Measurements from ENCODE around the gene PNPLA3. TPM values are rescaled to one million over a fixed set of nuclear protein-coding genes. Genes with fewer than 3 reads are reported as not detected.

PNPLA3 gene
- total RNA-seq, 1 experiment from 2014 or later, result 7.3 TPM

- intact Hi-C loops (cut with micrococcal nuclease), result no loop called here
- no TSS peak for BruUV-seq (replicated peaks)
- no peak overlapping the region for H3K9ac ChIP-seq (ENCODE audit: low read length)
- no peaks in the 10 kb centered on the region for H3K27me3 ChIP-seq (ENCODE audit: insufficient read depth, low read length)
- no peaks in the 10 kb centered on the region for H3K9me3 ChIP-seq (ENCODE audit: control insufficient read depth in 1 of 2, insufficient read depth in 1 of 2, low read depth in 1 of 2, low read length in 2 of 2)
- no peaks in the 10 kb centered on the region for H4K20me1 ChIP-seq (ENCODE audit: insufficient read depth)
- no peak for TF ChIP-seq ZNF274 (IDR thresholded peaks at IDR 0.05; ENCODE audit: low read depth, low read length)
- no peak for TF ChIP-seq CBX3 (IDR thresholded peaks at IDR 0.05; ENCODE audit: low read depth)
- TF ChIP-seq EZH2 (IDR thresholded peaks at IDR 0.05), result no peak
- no peak for TF ChIP-seq SRF (IDR thresholded peaks at IDR 0.05; ENCODE audit: low read depth)
- no peak for TF ChIP-seq EZH2phosphoT487 (IDR thresholded peaks at IDR 0.05; ENCODE audit: borderline replicate concordance)
- no peak for TF ChIP-seq RAD21 (IDR thresholded peaks at IDR 0.05; ENCODE audit: low read depth)
- no peak for TF ChIP-seq FOSL1 (IDR thresholded peaks at IDR 0.05; ENCODE audit: low read depth)
- no peak for TF ChIP-seq TCF7L2 (IDR thresholded peaks at IDR 0.05; ENCODE audit: borderline replicate concordance, extremely low read depth, insufficient read depth, insufficient read length)
- no peak for TF ChIP-seq SIN3A (IDR thresholded peaks at IDR 0.05; ENCODE audit: low read depth)
- TF ChIP-seq MAX (IDR thresholded peaks at IDR 0.05), result no peak
- ATAC-seq (no peak), DNase-seq (ENCODE audit: low read depth, low spot score) (no peak)
- H3K27ac ChIP-seq (ENCODE audit: low read depth, low read length), result no peak overlapping the region
- ChIA-PET RAD21 (ENCODE audit: low non-redundant PET in 1 of 2, low total read pairs in 2 of 2, uncharacterized antibody in 2 of 2, unreplicated experiment in 2 of 2) (no interaction called here), CTCF (interaction anchor here (1.2 to 2.6 kb wide), 2 partner anchors 11 to 74 kb away, joined by 3 to 9 read pairs; no protein-coding TSS in a partner anchor), POLR2A (no interaction called here)
- peaks cover 69% of the 10 kb centered on the region for H3K79me2 ChIP-seq (ENCODE audit: insufficient read depth, low read length)
- peak overlapping the region; percentile 73 for H3K4me2 ChIP-seq (ENCODE audit: low read length)
- peaks cover 17 to 30% of the 10 kb centered on the region in 2 experiments for H3K4me1 ChIP-seq (ENCODE audit: control insufficient read depth in 1 of 2, insufficient read depth in 2 of 2, low read length in 2 of 2)
- H2AFZ ChIP-seq (ENCODE audit: low read depth, low read length, poor library complexity, severe bottlenecking), result no peak overlapping the region
- peak overlapping the region; percentile 91 to 95; a peak in 3 of 4 replicates for H3K4me3 ChIP-seq (replicated peaks in 1 of 2; ENCODE audit: low read depth in 1 of 2, low read length in 2 of 2)
- H3K36me3 ChIP-seq (ENCODE audit: control insufficient read depth in 1 of 2, insufficient read depth in 2 of 2, low read length in 2 of 2), result no peaks in the 10 kb centered on the region
- H3K9me2 ChIP-seq (ENCODE audit: insufficient read depth), result no peaks in the 10 kb centered on the region
Observed at GRCh38 chr22:43956805-43957463, 33.3 kb downstream of the PNPLA3 start.

- H3K9me2 ChIP-seq (ENCODE audit: insufficient read depth), result no peaks in the 10 kb centered on the region
- no peak overlapping the region for H3K27ac ChIP-seq (ENCODE audit: low read depth, low read length)
- BruUV-seq (replicated peaks), result no TSS peak
- H3K4me3 ChIP-seq (replicated peaks in 1 of 2; ENCODE audit: low read depth in 1 of 2, low read length in 2 of 2), result no peak overlapping the region
- ChIA-PET RAD21 (ENCODE audit: low non-redundant PET in 1 of 2, low total read pairs in 2 of 2, uncharacterized antibody in 2 of 2, unreplicated experiment in 2 of 2) (no interaction called here), CTCF (interaction anchor here (1.2 to 2.6 kb wide), 3 partner anchors 12 to 75 kb away, joined by 4 to 11 read pairs (median 9); no protein-coding TSS in a partner anchor), POLR2A (no interaction called here)
- no peaks in the 10 kb centered on the region for H3K9me3 ChIP-seq (ENCODE audit: control insufficient read depth in 1 of 2, insufficient read depth in 1 of 2, low read depth in 1 of 2, low read length in 2 of 2)
- no peak for ATAC-seq
- no peak overlapping the region for H3K9ac ChIP-seq (ENCODE audit: low read length)
- no peaks in the 10 kb centered on the region for H3K36me3 ChIP-seq (ENCODE audit: control insufficient read depth in 1 of 2, insufficient read depth in 2 of 2, low read length in 2 of 2)
- peaks cover 17 to 30% of the 10 kb centered on the region in 2 experiments for H3K4me1 ChIP-seq (ENCODE audit: control insufficient read depth in 1 of 2, insufficient read depth in 2 of 2, low read length in 2 of 2)
- DNase-seq (ENCODE audit: low read depth, low spot score), result no peak
- H2AFZ ChIP-seq (ENCODE audit: low read depth, low read length, poor library complexity, severe bottlenecking), result no peak overlapping the region
- H3K4me2 ChIP-seq (ENCODE audit: low read length), result peak overlapping the region; percentile 13; the same call in 1 of the 2 replicates
- H3K79me2 ChIP-seq (ENCODE audit: insufficient read depth, low read length), result peaks cover 72% of the 10 kb centered on the region
- TF ChIP-seq MAX (IDR thresholded peaks at IDR 0.05) (no peak), REST (IDR thresholded peaks at IDR 0.05; ENCODE audit: low read depth) (no peak), RAD21 (IDR thresholded peaks at IDR 0.05; ENCODE audit: low read depth) (no peak), TCF7L2 (IDR thresholded peaks at IDR 0.05; ENCODE audit: borderline replicate concordance, extremely low read depth, insufficient read depth, insufficient read length) (no peak), POLR2AphosphoS5 (IDR thresholded peaks at IDR 0.05; ENCODE audit: low read depth, low read length) (no peak)
- intact Hi-C loops (cut with micrococcal nuclease), result no loop called here
- H4K20me1 ChIP-seq (ENCODE audit: insufficient read depth), result no peaks in the 10 kb centered on the region
- no peaks in the 10 kb centered on the region for H3K27me3 ChIP-seq (ENCODE audit: insufficient read depth, low read length)
Observed at GRCh38 chr22:43957871-43958270, 34.3 kb downstream of the PNPLA3 start.

Measured in HCT116 (cell line).